Kidney (tissue), 14 donors: ENCODE data around the gene IRF4. TPM values are rescaled to one million over a fixed set of nuclear protein-coding genes. Genes with fewer than 3 reads are reported as not detected.

Source experiments
- DNase-seq, 5 donors: peaks; one replicate each; pipeline ENCODE4 v3.0.0-alpha.2; 2013 to 2020
- FAIRE-seq: peaks from 2 replicates; lab custom pipeline; 2012; peaks lifted over from hg19 to GRCh38; lab: Jason Lieb, UNC
- H3K27ac ChIP-seq, 2 donors: one replicate each; pipeline ENCODE4 v1.7.0; 2013; ENCODE audit warnings: low read depth in 2 of 2, low read length in 2 of 2, inconsistent platforms in 1 of 2
- H3K27me3 ChIP-seq: one replicate; pipeline ENCODE4 v1.7.1; 2013; ENCODE audit warnings: low read length, inconsistent platforms; ENCODE audit not compliant: control insufficient read depth, insufficient read depth
- H3K36me3 ChIP-seq, 3 donors: one replicate each; pipeline versions ENCODE4 v1.7.0 to v1.7.1; 2013; ENCODE audit warnings: low read length in 3 of 3, control low read depth in 1 of 3, inconsistent platforms in 1 of 3; ENCODE audit not compliant: insufficient read depth in 3 of 3, control insufficient read depth in 2 of 3
- H3K4me1 ChIP-seq, 3 donors: one replicate each; pipeline versions ENCODE4 v1.7.0 to v1.7.1; 2013; ENCODE audit warnings: low read length in 3 of 3, inconsistent platforms in 1 of 3, low read depth in 1 of 3; ENCODE audit not compliant: control insufficient read depth in 2 of 3, insufficient read depth in 2 of 3
- H3K4me3 ChIP-seq, 3 donors: one replicate each; pipeline versions ENCODE4 v1.7.0 to v1.8.1; 2013; ENCODE audit warnings: low read length in 3 of 3, control low read depth in 1 of 3, inconsistent platforms in 1 of 3
- H3K9ac ChIP-seq, 3 donors: one replicate each; pipeline versions ENCODE4 v1.7.0 to v1.7.1; 2013; ENCODE audit warnings: low read length in 3 of 3, control low read depth in 1 of 3, inconsistent platforms in 1 of 3
- H3K9me3 ChIP-seq, 3 donors: one replicate each; pipeline versions ENCODE4 v1.7.0 to v1.7.1; 2013; ENCODE audit warnings: low read length in 3 of 3, control low read depth in 1 of 3, inconsistent platforms in 1 of 3; ENCODE audit not compliant: control insufficient read depth in 2 of 3, insufficient read depth in 1 of 3
- CTCF ChIP-seq: IDR thresholded peaks from 3 replicates; pipeline ENCODE4 v1.5.1; 2012; ENCODE audit warnings: mild to moderate bottlenecking, moderate library complexity, borderline replicate concordance; ENCODE audit not compliant: insufficient read depth; ENCODE audit errors: extremely low read depth
- intact Hi-C: fragments of 100-400 bp; cut with DNase I; formaldehyde crosslinking; loops from one replicate; pipeline ENCODE4 v1.11.1; 2022
- polyA plus RNA-seq: library from polyadenylated mRNA; stranded (reverse); fragments of 350-450 nt; fragmentation: Illumina TruSeq; extraction: RNeasy Lipid Tissue Mini Kit (QIAGEN cat#74804); gene quantifications from one replicate; pipeline ENCODE4 v1.2.3, GENCODE V29; 2014; ENCODE audit warnings: low read depth, low replicate concordance; ENCODE audit not compliant: insufficient read depth
- total RNA-seq: library from RNA; stranded (reverse); fragmentation: NEBNext Ultra II Directional; extraction: Animal tissue kit (Norgen Biotek cat#: 25700); gene quantifications from one replicate; pipeline ENCODE4 v1.2.1, GENCODE V29; 2021
- donor health status: control.
- donor health status: control.
- donor health status: control.
- donor health status: control.
- donor health status: control.
- donor health status: DM: yes; HTN: yes; CAD: no.
- donor health status: Normal renal cell carcinoma (clear cell type).

The IRF4 gene
- total and polyA plus RNA-seq, 2 donors from 2014 or later, result 23.7 TPM; not detected in 1

- H3K4me3 ChIP-seq, result no peak overlapping the region
- no peak overlapping the region for H3K27ac ChIP-seq
- intact Hi-C loops, result no loop called here
- no peak overlapping the region for H3K9ac ChIP-seq
- FAIRE-seq, result no peak
- no peaks in the 10 kb centered on the region for H3K27me3 ChIP-seq
- H3K36me3 ChIP-seq, result no peaks in the 10 kb centered on the region
- no peaks in the 10 kb centered on the region for H3K4me1 ChIP-seq
- H3K9me3 ChIP-seq, result no peaks in the 10 kb centered on the region
- DNase-seq, result no peak
- TF ChIP-seq CTCF, result no peak
Observed at GRCh38 chr6:437037-437392, 45.5 kb downstream of the IRF4 start.

DNA sequence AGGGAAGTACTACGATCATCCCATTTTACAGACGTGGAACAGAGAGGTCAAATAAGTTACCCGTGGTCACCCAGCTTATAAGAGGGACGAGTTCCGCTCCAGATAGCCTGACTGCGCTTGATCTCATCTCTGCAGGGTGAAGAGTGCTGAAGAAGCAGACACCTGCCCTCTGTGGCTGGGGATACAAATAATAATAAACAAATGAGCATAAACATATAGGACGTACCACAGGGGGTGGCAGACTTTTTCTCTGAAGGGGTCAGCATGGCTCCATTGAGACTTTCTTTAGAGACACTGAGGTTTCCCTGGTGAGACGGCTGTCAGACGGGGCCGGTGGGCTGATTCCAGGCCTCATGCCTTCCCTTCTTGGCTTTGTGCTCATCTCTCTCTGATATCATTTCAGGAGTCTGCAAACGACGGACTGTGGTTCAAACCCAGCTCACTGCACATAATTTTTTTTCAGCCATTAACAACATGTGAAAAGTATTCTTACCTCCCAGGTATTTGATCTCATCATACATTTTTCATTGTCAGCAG is 47.1 kb downstream of the IRF4 start:
- TF ChIP-seq CTCF, result no peak
- intact Hi-C loops, result no loop called here
- Histone ChIP-seq H3K27me3 (no peaks in the 10 kb centered on the region), H3K9ac (no peak overlapping the region), H3K36me3 (no peaks in the 10 kb centered on the region), H3K9me3 (no peaks in the 10 kb centered on the region), H3K4me3 (no peak overlapping the region), H3K27ac (no peak overlapping the region), H3K4me1 (no peaks in the 10 kb centered on the region)
- DNase-seq, result no peak
- no peak for FAIRE-seq

- H3K4me1 ChIP-seq, result no peaks in the 10 kb centered on the region
- H3K27ac ChIP-seq, result no peak overlapping the region
- no peak for TF ChIP-seq CTCF
- no peak for DNase-seq
- FAIRE-seq, result no peak
- no peak overlapping the region for H3K9ac ChIP-seq
- no peaks in the 10 kb centered on the region for H3K9me3 ChIP-seq
- intact Hi-C loops, result no loop called here
- no peaks in the 10 kb centered on the region for H3K27me3 ChIP-seq
- H3K36me3 ChIP-seq, result no peaks in the 10 kb centered on the region
- no peak overlapping the region for H3K4me3 ChIP-seq
Observed at GRCh38 chr6:439641-440167, 48.2 kb downstream of the IRF4 start.
